Stimulated activated CD4-positive, alpha-beta T cell treated with anti-CD3 and anti-CD28 coated beads, Interleukin-12 subunit alpha, Interleukin-12 subunit beta, amount 100 ng/mL, for 48 hours (primary cell): Measurements from ENCODE around the gene PRR7.
"Not testable (repeated sequence)": the region's sequence is repeated elsewhere in the genome, so short reads cannot be mapped to it uniquely, and the experiment has no call there.

Source experiments
- DNase-seq, 3 donors: peaks; one replicate each; pipeline ENCODE4 v3.0.0-alpha.2; 2020; ENCODE audit warnings: low read depth in 2 of 3, low spot score in 1 of 3

Gene PRR7

DNA sequence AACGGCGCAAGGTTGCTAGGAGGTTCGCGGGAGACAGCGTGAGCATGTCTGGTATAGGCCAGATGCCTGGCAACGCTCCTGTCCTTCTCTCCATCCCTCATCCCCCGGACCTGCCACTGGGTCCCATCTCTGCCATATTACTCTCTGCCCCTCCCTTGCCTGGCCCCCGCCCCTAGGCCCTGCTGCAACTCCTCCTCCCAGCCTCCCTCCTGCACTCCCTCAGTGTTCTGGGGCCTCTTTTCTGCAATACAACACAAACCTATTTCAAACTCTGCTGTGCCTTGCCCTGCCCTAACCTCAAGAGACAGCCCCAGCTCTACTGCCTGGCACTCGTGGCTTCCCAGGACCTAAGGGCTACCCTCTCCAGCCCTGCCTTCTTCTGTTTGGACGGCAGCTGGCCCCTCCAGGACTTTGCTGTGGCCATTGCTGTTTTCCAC lies 35.8 kb downstream of the PRR7 start:
- DNase-seq: no peak

DNA sequence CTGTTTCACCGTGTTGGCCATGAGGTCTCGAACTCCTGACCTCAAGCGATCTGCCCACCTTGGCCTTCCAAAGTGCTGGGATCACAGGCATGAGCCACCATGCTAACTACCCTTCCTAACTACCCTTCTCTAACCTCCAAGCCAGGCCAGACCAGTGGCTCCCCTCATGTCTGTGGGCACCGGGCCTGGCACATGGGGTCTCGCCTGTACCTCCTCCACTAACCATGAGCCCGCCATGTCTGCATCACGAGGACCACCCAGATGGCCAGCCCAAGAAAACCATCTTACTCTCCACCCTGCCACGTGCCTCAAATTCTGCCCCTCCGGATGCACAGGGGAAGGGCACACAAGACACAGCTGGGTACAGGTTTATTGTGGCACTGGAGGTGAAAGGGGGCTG lies 36.4 kb downstream of the PRR7 start:
- DNase-seq: no peak

DNA sequence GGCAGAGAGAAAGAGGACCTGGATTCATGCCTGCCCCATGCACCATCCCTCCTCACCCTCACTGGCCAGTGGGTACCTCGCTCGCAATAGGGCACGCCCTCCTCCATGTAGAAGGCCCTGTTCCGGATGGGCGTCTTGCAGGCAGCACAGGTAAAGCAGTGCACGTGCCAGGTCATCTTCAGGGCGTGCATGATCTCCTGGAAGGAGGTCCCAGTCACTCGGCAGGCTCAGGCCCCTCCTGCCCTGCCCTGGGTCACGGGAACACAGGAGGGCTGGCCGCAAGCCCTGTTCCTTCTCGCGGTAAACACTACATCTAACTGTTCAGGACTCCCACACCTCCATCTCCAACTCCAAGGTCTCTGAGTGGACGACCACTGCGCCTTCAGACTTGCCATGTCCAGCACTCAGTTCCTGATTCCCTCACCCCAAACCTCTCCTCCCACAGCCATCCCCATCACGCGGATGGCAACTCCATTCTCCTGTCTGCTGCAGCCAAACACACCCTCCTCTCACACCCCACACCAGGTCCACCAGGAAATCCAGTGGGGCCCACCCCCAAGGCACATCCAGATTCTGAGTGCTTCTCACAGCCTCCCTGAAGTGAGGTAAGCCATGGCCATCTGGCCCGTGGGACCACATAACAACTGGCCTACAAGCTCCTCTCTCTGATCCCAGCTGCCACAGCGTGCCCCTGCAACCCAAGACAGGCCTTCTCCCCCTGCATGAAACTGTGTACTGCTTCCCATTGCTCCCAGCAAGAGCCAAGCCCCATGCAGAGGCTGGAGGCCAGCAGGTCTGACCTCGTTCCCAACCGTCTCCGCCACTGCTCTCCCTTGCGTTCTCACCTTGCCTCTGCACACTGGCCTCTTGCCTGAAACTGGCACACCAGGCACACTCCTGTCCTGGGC lies 37.6 kb downstream of the PRR7 start:
- no peak for DNase-seq

DNA sequence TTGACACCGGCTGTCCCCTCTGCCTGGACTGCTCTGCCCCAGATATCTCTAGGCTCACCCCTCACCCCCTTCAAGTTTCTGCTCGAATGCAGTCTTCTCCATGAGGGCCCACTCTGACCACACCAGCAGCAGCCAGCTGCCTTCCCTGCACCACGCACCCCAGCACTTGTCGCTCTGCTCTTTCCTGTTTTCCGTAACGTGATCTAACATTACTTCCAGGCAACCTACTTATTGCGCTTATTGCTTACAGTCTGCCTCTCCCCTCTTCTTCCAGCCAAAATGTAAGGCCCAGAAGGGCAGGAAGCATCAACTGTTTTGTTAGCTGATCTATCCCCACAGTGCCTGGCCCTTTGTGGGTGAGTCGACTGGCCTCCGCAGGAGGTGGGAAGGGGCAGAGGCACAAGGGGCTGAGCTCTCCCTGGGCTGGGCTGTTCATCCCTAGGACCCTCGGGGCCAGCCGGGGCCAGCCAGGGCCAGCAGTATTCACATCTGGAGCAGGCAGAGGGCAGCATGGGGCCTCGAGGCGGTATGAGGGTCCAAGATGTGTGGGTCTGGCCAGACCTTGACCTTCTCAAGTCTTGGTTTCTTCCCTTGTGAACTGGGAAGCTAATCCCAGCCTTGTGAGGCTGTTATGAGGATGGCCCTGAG lies 38.4 kb downstream of the PRR7 start:
- no peak for DNase-seq

DNA sequence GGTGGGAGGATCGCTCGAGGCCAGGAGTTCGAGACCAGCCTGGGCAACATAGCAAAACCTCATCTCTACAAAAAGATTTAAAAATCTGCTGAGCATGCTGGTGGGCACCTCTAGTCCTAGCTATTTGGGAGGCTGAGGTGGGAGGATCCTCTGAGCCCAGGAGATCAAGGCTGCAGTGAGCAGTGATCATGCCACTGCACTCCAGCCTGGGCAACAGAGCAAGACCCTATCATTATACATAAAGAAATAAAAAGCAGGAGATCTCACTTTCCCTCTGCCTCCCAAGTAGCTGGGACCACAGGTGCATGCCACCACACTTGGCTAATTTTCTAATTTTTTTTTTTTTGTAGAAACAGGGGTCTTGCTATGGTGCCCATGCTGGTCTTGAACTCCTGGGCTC lies 39.1 kb downstream of the PRR7 start:
- DNase-seq: not testable (repeated sequence)

DNA sequence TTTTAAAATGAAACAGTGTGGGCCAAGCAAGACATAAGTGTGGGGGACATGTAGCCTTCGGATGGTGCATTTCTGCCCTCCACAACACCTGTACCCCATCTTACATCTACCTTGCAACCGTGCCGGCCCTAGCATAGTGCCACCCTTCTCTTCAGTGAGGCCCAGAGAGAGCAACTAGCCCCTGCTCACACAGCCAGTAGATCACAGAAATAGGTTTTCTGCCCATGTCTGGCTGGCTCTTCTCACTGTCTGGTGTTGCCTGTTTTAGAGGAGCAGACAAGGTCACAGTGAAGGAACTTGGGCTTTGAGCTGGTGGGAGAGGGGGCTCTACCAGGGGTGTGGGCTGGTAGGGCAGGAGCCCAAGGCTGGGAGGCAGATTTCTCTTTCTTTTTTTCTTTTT lies 39.6 kb downstream of the PRR7 start:
- DNase-seq: no peak

DNA sequence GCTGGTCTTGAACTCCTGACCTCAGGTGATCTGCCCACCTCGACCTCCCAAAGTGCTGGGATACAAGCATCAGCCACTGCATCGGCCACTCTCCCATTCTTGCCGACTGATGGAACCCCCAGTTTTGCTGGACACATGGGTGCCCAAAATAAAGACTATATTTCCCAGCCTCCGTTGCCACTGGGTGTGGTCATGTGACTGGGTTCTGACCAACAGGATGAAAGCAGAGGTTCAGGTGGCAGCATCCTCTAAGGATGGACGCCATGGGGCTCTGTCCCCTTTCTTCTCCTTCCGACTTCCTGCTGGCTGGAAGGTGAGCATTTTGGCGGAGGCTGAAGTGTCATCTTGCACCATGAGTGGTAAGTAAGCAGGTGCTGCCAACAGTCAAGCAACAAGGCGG lies 40.5 kb downstream of the PRR7 start:
- DNase-seq: no peak

DNA sequence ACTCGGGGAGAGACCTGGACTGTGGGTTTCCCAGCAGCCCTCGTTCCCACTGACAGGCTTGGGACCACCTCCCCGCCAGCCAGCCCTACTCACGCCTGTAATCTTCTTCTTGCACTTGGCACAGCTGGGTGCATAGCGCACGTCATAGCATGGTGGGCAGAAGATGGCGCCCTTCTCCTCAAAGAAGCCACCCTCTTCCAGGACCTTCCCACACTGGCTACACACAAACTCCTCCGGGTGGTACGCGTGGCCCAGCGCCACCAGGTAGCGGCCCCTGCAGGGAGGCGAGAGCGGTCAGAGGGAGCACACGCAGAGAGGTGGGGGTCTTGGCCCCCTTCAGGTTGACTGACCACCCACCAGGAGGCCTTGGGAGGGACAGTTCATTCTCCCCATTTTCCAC lies 41.4 kb downstream of the PRR7 start:
- DNase-seq: no peak

DNA sequence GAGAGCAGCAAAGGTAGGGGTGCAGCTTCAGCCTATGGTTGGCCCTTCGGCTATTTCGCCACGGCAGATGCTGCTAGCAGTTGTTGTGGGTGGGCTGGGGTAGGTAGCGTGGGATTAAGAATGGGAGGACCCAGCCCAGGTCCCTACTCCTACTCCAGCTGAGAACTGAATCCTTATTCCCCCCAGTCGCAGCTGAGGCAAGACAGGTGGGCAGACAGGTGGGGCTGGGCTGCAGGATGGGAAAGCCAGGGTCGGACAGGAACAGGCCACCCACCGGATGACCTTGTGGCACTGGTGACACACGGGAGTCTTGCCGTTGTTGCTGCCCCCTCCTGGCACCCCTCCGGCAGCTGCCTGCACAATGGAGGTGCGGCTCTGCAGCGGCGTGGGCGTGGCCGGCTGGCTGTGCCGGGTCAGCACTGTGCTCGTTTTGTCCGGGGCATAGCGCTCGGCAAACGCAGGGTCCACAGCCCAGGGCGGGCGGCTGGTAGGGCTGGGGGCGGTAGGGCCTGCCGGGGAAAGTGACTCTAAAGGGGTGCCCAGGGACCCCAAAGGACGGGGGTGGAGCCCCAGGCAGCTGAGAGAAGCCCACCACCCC lies 42.6 kb downstream of the PRR7 start:
- DNase-seq: no peak

DNA sequence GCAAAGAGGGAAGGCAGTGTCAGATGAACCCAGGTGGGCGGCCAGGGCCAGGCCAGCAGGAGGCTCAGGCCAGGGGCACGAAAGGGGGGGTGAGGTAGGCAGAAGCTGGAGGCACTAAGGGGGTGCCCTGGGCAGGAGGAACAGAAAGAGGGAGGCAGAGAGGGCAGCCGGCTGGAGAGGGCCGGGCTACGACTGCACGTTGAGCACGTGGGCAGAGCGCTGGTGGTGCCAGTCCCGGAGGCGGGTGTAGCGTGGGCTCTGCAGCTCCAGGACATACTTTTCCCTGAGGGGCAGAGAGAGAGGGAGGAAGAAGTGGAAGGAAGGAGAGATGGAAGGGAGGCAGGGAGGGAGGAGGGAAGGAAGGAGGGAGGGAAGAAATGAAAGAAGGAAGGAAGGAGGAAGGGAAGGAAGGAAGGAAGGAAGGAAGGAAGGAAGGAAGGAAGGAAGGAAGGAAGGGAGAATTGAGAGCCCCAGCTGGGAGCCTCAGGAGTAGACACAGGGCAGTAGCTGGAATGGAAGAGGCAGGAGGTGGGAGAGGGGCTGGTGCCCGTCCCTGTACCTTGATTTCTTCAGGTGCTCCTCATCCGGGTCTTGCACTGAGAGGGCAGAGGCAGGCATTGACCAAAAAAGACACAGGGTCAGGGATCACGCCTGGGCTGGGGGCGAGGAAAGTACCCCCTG lies 43.8 kb downstream of the PRR7 start:
- no peak for DNase-seq

DNA sequence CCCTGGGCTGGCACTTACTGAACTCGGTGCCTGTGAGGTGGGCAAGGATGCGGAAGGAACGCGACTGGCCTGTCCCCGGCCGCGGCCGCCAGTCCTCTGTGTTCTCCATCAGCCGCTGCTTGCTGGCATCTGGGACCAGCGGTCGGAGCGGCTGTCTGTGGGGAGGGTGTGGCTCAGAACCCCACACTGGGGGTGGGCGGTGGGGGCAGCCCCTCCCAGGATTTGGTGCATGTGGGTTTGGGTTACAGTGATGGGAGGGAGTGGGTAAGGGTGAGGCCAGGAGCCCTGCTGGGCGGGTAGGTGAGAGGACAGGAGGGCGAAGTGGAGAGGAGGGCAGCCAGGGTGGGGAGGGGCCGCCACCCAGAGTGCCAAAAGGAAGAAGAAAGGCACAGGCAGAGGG lies 44.4 kb downstream of the PRR7 start:
- DNase-seq: no peak

DNA sequence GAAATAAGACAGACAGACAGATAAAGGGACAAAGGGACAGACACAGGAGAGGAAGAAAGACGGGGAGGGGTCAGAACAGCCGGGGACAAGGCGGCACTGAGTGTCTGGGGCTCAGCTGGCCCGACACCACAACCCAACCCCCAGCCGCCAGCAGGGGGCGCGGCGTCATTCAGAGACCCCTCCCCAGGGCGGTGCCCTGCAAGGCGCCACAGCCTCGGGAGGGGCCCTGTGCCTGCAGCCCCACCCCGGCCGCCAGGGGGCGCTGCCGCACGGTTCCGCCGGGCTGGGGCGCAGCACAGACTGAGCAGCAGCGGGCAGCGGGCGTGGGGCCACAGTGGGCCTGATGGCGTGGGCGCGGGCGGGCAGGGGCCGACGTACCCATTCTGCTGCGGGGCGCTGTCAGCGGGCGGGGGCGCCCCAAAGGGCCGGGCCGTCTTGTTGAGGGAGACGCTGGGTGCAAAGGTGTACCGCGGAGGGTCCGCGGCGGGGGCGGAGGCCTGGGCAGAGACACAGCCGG lies 44.9 kb downstream of the PRR7 start:
- peak in 2 of 3 donors; percentile 22 to 39 for DNase-seq

DNA sequence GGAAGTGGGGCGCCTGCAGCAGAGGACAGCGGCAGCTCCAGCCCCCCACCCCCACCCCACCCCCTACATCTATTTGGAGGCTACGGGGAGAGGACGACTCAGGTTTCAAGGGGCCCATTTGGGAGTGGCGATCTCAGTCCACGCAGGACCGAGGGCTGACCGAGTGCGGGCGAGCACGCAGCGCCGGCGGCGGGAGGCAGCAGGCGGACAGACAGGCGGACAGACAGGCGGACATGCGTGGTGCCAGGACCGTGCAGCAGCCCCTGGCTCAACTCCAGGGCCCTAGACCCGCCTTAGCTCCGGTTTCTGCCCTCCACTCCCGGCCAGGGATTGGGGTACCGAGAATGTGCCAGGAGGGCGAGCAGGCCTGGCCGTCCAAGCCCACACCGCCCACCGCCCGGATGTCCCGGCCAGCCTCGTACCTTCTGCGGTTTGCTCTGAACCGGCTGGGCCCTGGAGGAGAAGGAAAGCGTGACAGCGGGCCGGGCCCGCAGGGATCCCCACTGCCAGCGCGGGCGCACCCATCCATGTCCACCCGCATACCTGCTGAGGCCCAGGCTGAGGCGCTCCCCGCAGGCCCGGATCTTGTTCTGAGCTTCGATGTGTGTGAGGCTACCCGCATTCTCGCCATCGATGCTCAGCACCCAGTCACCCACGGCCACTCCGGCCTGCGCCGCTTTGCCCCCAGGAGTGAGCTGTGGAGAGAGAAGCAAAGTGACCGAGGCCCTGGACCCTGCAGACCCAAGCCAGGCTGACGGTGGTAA lies 45.6 kb downstream of the PRR7 start:
- DNase-seq: no peak

DNA sequence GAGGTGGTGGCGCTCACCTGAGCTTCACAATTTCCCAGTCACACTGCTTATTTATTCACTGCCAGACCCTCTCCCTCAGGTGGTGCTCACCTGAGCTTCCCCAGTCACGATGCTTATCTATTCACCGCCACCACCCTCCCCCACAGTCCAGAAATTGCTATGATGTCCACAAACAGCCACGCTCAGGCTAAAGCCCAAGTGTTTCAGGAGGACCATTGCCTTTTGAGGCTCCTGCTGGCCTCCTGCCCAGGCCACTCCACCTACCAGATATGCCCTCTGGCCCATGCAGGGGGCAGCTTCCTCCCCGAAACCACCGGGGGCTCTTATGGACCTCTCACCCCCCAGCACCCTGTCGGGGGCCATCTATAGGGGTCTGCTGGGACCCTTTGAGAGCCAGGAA lies 46.2 kb downstream of the PRR7 start:
- DNase-seq: no peak

DNA sequence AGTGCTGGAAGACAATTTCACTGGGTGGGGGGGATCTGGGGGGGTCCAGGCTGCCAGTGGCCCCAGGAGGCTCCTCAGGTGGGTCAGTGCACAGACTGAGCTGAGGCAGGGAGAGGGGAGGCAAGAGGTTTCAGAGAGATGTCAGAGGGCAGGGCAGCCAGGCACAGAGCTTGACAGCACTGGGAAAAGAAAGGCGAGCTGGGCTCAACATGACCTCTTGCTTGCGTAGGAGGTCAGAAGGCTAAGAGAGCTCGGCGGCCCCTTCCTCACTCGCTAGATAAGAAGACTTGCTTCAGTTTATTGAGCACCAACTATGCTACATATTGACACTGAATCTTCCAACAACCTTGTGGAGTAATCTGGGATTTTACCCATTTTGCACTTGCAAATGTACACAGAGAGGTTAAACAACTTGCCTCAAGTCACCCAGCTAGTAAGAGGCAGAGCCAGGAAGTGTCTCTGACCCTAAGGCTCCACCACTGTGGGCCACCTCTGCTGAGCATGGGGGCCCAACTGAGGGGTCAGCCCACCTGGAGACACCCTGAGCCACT lies 47.3 kb downstream of the PRR7 start:
- DNase-seq: no peak

DNA sequence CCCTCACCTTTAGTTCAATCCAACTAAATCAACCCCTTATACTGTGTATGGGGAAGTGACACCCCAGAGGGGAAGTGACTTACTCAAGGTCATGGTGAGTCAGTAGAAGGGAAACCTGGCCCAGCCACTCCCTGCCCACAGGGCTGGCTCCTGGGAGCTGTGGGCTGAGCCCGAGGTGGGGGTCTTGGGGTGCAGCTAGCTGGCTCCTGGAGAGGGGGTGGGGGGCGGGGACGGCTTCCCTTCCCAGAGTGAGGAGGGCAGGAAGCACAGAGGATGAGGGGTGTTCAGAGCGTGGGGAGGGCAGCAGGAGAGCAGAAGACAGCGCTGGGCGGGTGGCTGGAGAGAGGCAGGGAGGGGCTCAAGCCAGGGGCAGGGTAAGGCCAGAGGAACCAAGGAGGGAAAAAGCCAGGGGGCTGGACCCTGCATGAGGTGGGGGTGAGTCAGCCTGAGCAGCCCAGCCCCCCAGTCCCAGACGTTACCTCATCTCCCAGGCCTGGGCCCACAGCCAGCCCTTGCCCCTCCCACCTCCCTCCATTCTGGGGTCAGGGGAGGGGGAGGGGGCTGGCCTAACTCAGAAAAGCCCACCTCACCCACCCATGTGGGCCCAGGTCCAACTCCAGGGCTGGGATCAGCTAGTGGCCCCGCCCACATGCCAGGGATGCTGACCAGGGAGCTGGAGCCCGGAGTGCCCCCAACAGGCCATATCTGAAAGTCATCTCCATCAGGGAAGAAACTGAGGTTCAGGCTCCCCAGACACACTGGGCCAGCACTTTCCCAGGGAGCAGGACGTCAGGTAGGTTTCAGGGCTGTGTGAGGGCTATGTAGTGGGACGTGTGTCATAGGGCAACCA lies 48.0 kb downstream of the PRR7 start:
- no peak for DNase-seq

DNA sequence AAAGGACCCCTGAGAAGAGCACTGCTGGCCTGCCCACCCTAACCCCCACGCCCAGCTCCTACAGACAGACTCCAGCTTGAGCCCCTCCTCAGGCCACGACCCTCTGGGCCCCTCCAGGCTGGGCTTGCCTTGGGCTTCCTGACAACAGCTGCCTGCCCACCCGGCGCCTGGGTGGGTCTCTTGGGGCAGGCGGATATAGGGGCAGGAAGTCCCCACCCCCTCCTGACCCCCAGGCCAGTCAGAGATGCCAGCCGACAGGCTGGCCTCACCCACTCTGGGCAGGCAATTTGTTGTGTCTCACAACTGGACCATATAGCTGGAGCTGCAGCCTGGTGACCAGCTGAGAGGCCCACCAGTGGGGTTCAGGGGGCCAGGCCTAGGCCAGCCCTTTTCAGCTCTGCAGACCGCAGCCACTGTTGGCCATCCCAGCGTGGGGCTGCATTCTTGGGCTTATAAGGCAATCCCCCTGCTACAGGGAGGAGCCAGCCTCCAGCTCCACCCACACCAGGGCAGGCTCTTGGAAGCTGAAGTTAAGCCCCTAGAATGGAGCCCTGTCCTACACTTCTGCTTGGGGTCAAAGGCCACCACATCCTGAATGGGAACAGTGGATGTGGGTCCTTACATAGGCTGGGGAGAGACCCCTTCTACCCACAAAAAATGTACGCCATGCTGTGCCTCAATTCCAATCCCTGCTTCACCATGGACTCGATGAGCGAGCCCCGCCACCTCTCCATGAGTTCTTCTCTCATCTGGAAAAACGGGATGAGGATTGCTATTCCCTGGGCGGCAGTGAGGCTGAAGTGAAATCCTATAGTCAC lies 48.8 kb downstream of the PRR7 start:
- no peak for DNase-seq

DNA sequence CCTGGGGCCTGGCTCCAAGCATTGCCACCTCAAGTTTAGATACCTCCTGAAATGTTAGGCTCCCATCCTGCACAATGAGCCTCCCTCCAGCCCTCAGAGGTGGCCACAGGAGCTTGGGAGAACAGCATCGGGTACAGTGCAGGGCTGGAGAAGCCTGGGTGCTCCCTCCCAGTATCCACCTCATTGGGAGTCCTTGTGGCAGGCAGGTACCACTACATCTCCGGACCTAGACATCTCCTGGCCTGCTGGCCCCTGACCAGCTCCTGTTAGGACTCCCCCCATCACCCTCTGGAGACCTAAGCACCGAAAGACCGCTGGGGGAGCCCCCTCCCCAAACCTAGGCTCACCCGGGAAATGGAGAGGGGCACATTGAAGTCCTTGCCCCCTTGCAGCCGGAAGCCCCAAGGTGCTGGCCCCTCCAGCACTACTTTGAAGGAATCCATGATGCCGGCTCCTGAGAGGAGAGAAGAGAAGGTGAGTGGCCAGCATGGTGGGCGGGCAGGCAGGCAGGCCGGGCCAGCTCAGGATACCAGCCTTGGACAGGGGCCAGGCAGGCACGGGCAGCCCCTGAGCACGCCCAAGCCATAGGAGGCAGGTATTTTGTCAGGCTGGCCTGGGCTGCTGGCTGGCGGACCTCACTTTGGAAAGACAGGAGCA lies 49.6 kb downstream of the PRR7 start:
- no peak for DNase-seq
